Body of pancreas (tissue), 4 donors: ENCODE data around the gene TRAPPC2.

Experiments
- POLR2A ChIP-seq, 3 donors: fragments of 450-650 bp; IDR thresholded peaks; one replicate each; pipeline ENCODE4 v1.6.1; 2016; ENCODE audit warnings: antibody characterized with exemption in 3 of 3, mild to moderate bottlenecking in 2 of 3
- TF ChIP-seq, protein P1 (sequence below), 7 experiments: fragments of 450-650 bp in 4 of 7; fragments of 200-600 bp in 3 of 7; sonication (generic) in 3 of 7; IDR thresholded peaks; one replicate each; pipeline ENCODE4 v1.5.1; 2016 to 2019; ENCODE audit warnings: antibody characterized with exemption in 7 of 7

DNA sequence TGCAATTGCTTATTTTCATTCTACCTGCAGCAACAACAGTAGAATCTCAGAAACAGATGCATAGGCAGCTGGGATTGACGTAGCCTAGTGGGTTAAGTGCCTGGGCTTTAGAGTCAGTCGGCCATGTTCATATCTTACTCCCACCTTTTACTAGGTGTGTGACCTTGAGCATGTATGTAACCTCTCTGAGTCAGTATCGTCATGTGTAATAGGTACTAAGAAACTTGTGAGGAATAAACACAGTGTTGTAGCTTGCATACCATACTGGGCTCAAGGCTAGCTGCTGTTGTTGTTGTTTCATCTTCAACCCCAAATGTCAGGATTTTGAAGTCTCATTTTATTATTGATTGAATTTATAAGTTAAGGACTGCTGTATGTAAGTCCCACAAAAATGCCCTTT lies 31.3 kb downstream of the TRAPPC2 start:
- TF ChIP-seq, protein P1, sequence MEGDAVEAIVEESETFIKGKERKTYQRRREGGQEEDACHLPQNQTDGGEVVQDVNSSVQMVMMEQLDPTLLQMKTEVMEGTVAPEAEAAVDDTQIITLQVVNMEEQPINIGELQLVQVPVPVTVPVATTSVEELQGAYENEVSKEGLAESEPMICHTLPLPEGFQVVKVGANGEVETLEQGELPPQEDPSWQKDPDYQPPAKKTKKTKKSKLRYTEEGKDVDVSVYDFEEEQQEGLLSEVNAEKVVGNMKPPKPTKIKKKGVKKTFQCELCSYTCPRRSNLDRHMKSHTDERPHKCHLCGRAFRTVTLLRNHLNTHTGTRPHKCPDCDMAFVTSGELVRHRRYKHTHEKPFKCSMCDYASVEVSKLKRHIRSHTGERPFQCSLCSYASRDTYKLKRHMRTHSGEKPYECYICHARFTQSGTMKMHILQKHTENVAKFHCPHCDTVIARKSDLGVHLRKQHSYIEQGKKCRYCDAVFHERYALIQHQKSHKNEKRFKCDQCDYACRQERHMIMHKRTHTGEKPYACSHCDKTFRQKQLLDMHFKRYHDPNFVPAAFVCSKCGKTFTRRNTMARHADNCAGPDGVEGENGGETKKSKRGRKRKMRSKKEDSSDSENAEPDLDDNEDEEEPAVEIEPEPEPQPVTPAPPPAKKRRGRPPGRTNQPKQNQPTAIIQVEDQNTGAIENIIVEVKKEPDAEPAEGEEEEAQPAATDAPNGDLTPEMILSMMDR (IDR thresholded peaks at IDR 0.05), result no peak
- no peak for TF ChIP-seq POLR2A (IDR thresholded peaks at IDR 0.05)
